Vagina (tissue), 2 donors: ENCODE measurements around the gene MSI1. TPM values are rescaled to one million over a fixed set of nuclear protein-coding genes. Genes with fewer than 3 reads are reported as not detected.

ENCODE experiments used
- DNase-seq, 2 donors: peaks; one replicate each; pipeline ENCODE4 v3.0.0-alpha.2; 2017; ENCODE audit errors: extremely low spot score in 2 of 2
- H3K27ac ChIP-seq: fragments of 200-600 bp; sonication (generic); one replicate; pipeline ENCODE4 v1.5.1; 2019
- H3K27me3 ChIP-seq: fragments of 200-600 bp; sonication (generic); one replicate; pipeline ENCODE4 v1.5.1; 2019
- H3K36me3 ChIP-seq, 2 donors: fragments of 200-600 bp; sonication (generic); one replicate each; pipeline ENCODE4 v1.5.1; 2017 to 2019
- H3K4me1 ChIP-seq: fragments of 200-600 bp; sonication (generic); one replicate; pipeline ENCODE4 v1.5.1; 2019
- H3K4me3 ChIP-seq, 2 donors: fragments of 200-600 bp; sonication (generic); 1 replicate in 1 of 2; 2 replicates in 1 of 2; pipeline ENCODE4 v1.5.1; 2016 to 2019
- H3K9me3 ChIP-seq: fragments of 200-600 bp; sonication (generic); one replicate; pipeline ENCODE4 v1.5.1; 2019
- POLR2A ChIP-seq, 2 donors: fragments of 450-650 bp; IDR thresholded peaks; one replicate each; pipeline ENCODE4 v1.6.1; 2017; ENCODE audit warnings: antibody characterized with exemption in 2 of 2, mild to moderate bottlenecking in 2 of 2, moderate library complexity in 2 of 2
- POLR2AphosphoS5 ChIP-seq, 2 donors: sonication (generic); formaldehyde crosslinking; IDR thresholded peaks; one replicate each; pipeline ENCODE4 v1.9.0; 2017; ENCODE audit warnings: antibody characterized with exemption in 2 of 2, mild to moderate bottlenecking in 2 of 2, low read depth in 1 of 2; ENCODE audit not compliant: insufficient read depth in 1 of 2
- intact Hi-C: fragments of 100-400 bp; cut with DNase I; formaldehyde crosslinking; loops from one replicate; pipeline ENCODE4 v1.15.1; 2023
- total RNA-seq: library from RNA; depleted of rRNA; stranded (reverse); fragments of >200 nt; gene quantifications from one replicate; pipeline ENCODE4 v1.2.3, GENCODE V29; 2016
- TF ChIP-seq, protein P1 (sequence below), 3 experiments: fragments of 450-650 bp in 2 of 3; fragments of 200-600 bp in 1 of 3; sonication (generic) in 1 of 3; IDR thresholded peaks; one replicate each; pipeline ENCODE4 v1.5.1; 2017 to 2019; ENCODE audit warnings: antibody characterized with exemption in 3 of 3, mild to moderate bottlenecking in 2 of 3, moderate library complexity in 2 of 3

The MSI1 gene
- total RNA-seq, 1 donor from 2014 or later, result 3.7 TPM

- no peak overlapping the region for H3K4me3 ChIP-seq
- no peak for DNase-seq
Observed at GRCh38 chr12:120362516-120363273, 6.3 kb downstream of the MSI1 start.

DNA sequence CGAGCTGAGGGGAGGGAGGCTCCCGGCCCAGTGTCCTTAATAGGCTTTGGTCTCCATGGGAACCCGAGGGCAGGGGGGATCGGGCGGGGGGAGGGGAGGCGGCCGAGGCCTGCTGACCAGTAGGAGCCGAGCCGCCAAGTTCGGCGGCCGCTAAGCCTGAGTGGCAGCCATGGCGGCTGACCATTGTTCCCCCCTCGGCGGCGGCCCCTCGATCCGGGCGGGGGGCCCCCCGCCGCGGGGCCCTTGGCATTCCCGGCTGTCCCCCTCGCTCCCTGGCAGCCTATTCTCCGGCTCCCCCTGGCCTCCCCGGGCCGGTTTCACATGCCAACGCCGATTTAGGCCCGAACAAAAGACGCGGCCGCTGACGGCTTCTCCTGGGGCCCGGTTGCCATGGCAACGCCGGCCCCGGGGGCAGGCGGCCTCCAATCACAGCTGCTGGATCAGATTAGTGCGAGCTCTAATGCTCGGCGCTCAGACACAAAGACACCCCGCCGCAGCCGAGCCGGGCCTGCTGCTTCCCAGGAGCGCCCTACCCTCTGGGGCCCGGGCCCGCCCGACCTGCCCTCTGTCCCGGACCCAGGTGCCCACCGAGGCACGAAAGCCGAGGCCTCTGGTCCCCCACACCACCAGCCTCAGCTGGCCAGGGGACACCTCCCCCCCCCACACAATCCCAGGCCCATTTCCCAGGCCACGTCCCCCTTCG lies 7.3 kb downstream of the MSI1 start:
- peaks cover 11% of the 10 kb centered on the region for H3K4me1 ChIP-seq
- peak overlapping the region; percentile 38 to 42 for H3K4me3 ChIP-seq

More at GRCh38 chr12:120362516-120363273, 6.3 kb downstream of the MSI1 start:
- intact Hi-C loops, result no loop called here
- H3K4me1 ChIP-seq, result peaks cover 14% of the 10 kb centered on the region
- no peak overlapping the region for H3K27ac ChIP-seq
- H3K9me3 ChIP-seq, result no peaks in the 10 kb centered on the region
- no peaks in the 10 kb centered on the region for H3K27me3 ChIP-seq
- H3K36me3 ChIP-seq, result no peaks in the 10 kb centered on the region
- TF ChIP-seq POLR2A (IDR thresholded peaks at IDR 0.05) (no peak), POLR2AphosphoS5 (IDR thresholded peaks at IDR 0.05; ENCODE audit: insufficient read depth in 1 of 2, low read depth in 1 of 2) (no peak)
- TF ChIP-seq, protein P1, sequence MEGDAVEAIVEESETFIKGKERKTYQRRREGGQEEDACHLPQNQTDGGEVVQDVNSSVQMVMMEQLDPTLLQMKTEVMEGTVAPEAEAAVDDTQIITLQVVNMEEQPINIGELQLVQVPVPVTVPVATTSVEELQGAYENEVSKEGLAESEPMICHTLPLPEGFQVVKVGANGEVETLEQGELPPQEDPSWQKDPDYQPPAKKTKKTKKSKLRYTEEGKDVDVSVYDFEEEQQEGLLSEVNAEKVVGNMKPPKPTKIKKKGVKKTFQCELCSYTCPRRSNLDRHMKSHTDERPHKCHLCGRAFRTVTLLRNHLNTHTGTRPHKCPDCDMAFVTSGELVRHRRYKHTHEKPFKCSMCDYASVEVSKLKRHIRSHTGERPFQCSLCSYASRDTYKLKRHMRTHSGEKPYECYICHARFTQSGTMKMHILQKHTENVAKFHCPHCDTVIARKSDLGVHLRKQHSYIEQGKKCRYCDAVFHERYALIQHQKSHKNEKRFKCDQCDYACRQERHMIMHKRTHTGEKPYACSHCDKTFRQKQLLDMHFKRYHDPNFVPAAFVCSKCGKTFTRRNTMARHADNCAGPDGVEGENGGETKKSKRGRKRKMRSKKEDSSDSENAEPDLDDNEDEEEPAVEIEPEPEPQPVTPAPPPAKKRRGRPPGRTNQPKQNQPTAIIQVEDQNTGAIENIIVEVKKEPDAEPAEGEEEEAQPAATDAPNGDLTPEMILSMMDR (IDR thresholded peaks at IDR 0.05), result no peak

GRCh38 chr12:120359128-120359527 lies 9.8 kb downstream of the MSI1 start:
- intact Hi-C loops, result loop anchor here (5.0 kb wide), 1 partner anchor 68 kb away; no protein-coding TSS in a partner anchor
- no peaks in the 10 kb centered on the region for H3K9me3 ChIP-seq
- TF ChIP-seq POLR2AphosphoS5 (IDR thresholded peaks at IDR 0.05; ENCODE audit: insufficient read depth in 1 of 2, low read depth in 1 of 2) (no peak), POLR2A (IDR thresholded peaks at IDR 0.05) (no peak)
- TF ChIP-seq, protein P1 (IDR thresholded peaks at IDR 0.05), result no peak
- H3K4me1 ChIP-seq, result peaks cover 11% of the 10 kb centered on the region
- H3K36me3 ChIP-seq, result no peaks in the 10 kb centered on the region
- no peak overlapping the region for H3K27ac ChIP-seq
- H3K27me3 ChIP-seq, result no peaks in the 10 kb centered on the region
- no peak for DNase-seq
- no peak overlapping the region for H3K4me3 ChIP-seq

More for the DNA sequence above, 7.3 kb downstream of the MSI1 start:
- no peaks in the 10 kb centered on the region for H3K27me3 ChIP-seq
- intact Hi-C loops, result no loop called here
- TF ChIP-seq POLR2A (IDR thresholded peaks at IDR 0.05), result no peak
- TF ChIP-seq, protein P1 (IDR thresholded peaks at IDR 0.05), result no peak
- TF ChIP-seq POLR2AphosphoS5 (IDR thresholded peaks at IDR 0.05; ENCODE audit: insufficient read depth in 1 of 2, low read depth in 1 of 2), result no peak
- H3K27ac ChIP-seq, result no peak overlapping the region
- no peaks in the 10 kb centered on the region for H3K9me3 ChIP-seq
- no peak for DNase-seq
- no peaks in the 10 kb centered on the region for H3K36me3 ChIP-seq

- H3K4me3 ChIP-seq, result no peak overlapping the region
- no peaks in the 10 kb centered on the region for H3K36me3 ChIP-seq
- peaks cover 11% of the 10 kb centered on the region for H3K4me1 ChIP-seq
- no peaks in the 10 kb centered on the region for H3K27me3 ChIP-seq
- no peak overlapping the region for H3K27ac ChIP-seq
- no peak for DNase-seq
- no peaks in the 10 kb centered on the region for H3K9me3 ChIP-seq
- intact Hi-C loops, result loop anchor here (5.0 kb wide), 1 partner anchor 69 kb away; no protein-coding TSS in a partner anchor
- TF ChIP-seq POLR2A (IDR thresholded peaks at IDR 0.05) (no peak), POLR2AphosphoS5 (IDR thresholded peaks at IDR 0.05; ENCODE audit: insufficient read depth in 1 of 2, low read depth in 1 of 2) (no peak)
- TF ChIP-seq, protein P1 (IDR thresholded peaks at IDR 0.05), result no peak
Observed at GRCh38 chr12:120358412-120359100, 10.4 kb downstream of the MSI1 start.
